HepG2 (cell line): Measurements from ENCODE around the gene ZNF396. TPM values are rescaled to one million over a fixed set of nuclear protein-coding genes. Genes with fewer than 3 reads are reported as not detected.

Source experiments
- ATAC-seq: fragments of 200-7000 bp; cut with Tn5 transposase; 3 replicates; pipeline ENCODE4 v1.9.1; 2020; ENCODE audit warnings: mild to moderate bottlenecking, moderate library complexity
- BruUV-seq: library from RNA; stranded (reverse); fragments of 400-500 nt; replicated peaks from 2 replicates; lab custom pipeline; 2021; lab: Mats Ljungman, UMichigan
- CTCF ChIA-PET: fragments of 300-600 bp; formaldehyde crosslinking; extraction: SDS; loops from one replicate; lab custom pipeline; 2021; ENCODE audit warnings: low total read pairs, inconsistent platforms, low intra/inter-chr PET ratio; lab: Yijun Ruan, JAX
- POLR2A ChIA-PET: fragments of 350-600 bp; sonication (Branson Sonifier 250); formaldehyde crosslinking; loops from one replicate; lab custom pipeline; 2020; ENCODE audit warnings: antibody characterized with exemption, inconsistent platforms; lab: Yijun Ruan, JAX
- DNase-seq: peaks from one replicate; pipeline ENCODE4 v3.0.0-alpha.2; 2015; ENCODE audit warnings: low spot score
- FAIRE-seq: peaks from 3 replicates; lab custom pipeline; 2011; peaks lifted over from hg19 to GRCh38; lab: Jason Lieb, UNC
- H2AFZ ChIP-seq: one replicate; pipeline ENCODE4 v1.6.1; 2011; ENCODE audit warnings: low read length, inconsistent platforms
- H3K27ac ChIP-seq: fragments of 300-600 bp; 3 replicates; pipeline ENCODE4 v1.8.0; 2011; ENCODE audit warnings: mixed run types, mild to moderate bottlenecking, mixed read lengths, low read length, inconsistent platforms; ENCODE audit not compliant: insufficient read depth; ENCODE audit errors: extremely low read length
- H3K27me3 ChIP-seq, 2 experiments: fragments of 200-600 bp in 1 of 2; 2 replicates in 1 of 2; 3 replicates in 1 of 2; pipeline versions ENCODE4 v1.6.0 to v1.8.0; 2011; ENCODE audit warnings: low read length in 2 of 2, mild to moderate bottlenecking in 2 of 2, moderate library complexity in 2 of 2, inconsistent platforms in 1 of 2; ENCODE audit not compliant: insufficient read depth in 2 of 2, control insufficient read depth in 1 of 2
- H3K36me3 ChIP-seq, 2 experiments: fragments of 200-600 bp in 1 of 2; replicated peaks in 1 of 2; 2 replicates in 1 of 2; 3 replicates in 1 of 2; pipeline versions ENCODE4 v1.5.1 to v1.8.0; 2011; ENCODE audit warnings: low read length in 2 of 2, inconsistent platforms in 1 of 2; ENCODE audit not compliant: insufficient read depth in 2 of 2, control insufficient read depth in 1 of 2
- H3K4me1 ChIP-seq: 2 replicates; pipeline ENCODE4 v1.5.1; 2012; ENCODE audit warnings: low read length, inconsistent platforms; ENCODE audit not compliant: insufficient read depth
- H3K4me2 ChIP-seq: 2 replicates; pipeline ENCODE4 v1.6.0; 2011; ENCODE audit warnings: low read depth, low read length, inconsistent platforms
- H3K4me3 ChIP-seq, 3 experiments: fragments of 200-600 bp in 1 of 3; sonication (generic), shearing (Covaris generic) in 1 of 3; replicated peaks in 1 of 3; 2 replicates each; pipeline ENCODE4 v1.5.1; 2011 to 2016; ENCODE audit warnings: low read length in 3 of 3, inconsistent platforms in 2 of 3, low read depth in 2 of 3, mild to moderate bottlenecking in 2 of 3, control low read depth in 1 of 3, mixed read lengths in 1 of 3; ENCODE audit not compliant: insufficient read depth in 1 of 3
- H3K79me2 ChIP-seq: one replicate; pipeline ENCODE4 v1.6.1; 2011; ENCODE audit warnings: low read length, inconsistent platforms; ENCODE audit not compliant: insufficient read depth
- H3K9ac ChIP-seq: 2 replicates; pipeline ENCODE4 v1.6.0; 2011; ENCODE audit warnings: mild to moderate bottlenecking, low read depth, low read length, inconsistent platforms; ENCODE audit not compliant: insufficient read depth
- H3K9me3 ChIP-seq: 2 replicates; pipeline ENCODE4 v1.5.1; 2012; ENCODE audit warnings: mild to moderate bottlenecking, low read length
- H4K20me1 ChIP-seq: 2 replicates; pipeline ENCODE4 v1.6.0; 2011; ENCODE audit warnings: inconsistent platforms, mild to moderate bottlenecking, low read length, moderate library complexity; ENCODE audit not compliant: insufficient read depth
- MAFF ChIP-seq: IDR thresholded peaks from 2 replicates; pipeline ENCODE4 v1.6.1; 2011; ENCODE audit warnings: low read depth, low read length, improper control_type of control experiment
- MAFK ChIP-seq, 2 experiments: IDR thresholded peaks in 1 of 2; conservative IDR thresholded peaks in 1 of 2; 2 replicates each; pipeline ENCODE4 v1.6.1; 2011; ENCODE audit warnings: improper control_type of control experiment in 2 of 2, low read length in 2 of 2
- MBD4 ChIP-seq: IDR thresholded peaks from 2 replicates; pipeline ENCODE4 v1.6.1; 2012; ENCODE audit warnings: low read length, inconsistent platforms, borderline replicate concordance
- REL ChIP-seq: sonication (generic); formaldehyde crosslinking; conservative IDR thresholded peaks from 2 replicates; pipeline ENCODE4 v1.8.0; 2022; ENCODE audit warnings: mild to moderate bottlenecking, missing genetic modification reagents, moderate library complexity
- ZNF280D ChIP-seq: sonication (generic); formaldehyde crosslinking; IDR thresholded peaks from 2 replicates; pipeline ENCODE4 v1.5.1; 2020; ENCODE audit warnings: mild to moderate bottlenecking, missing genetic modification reagents
- ZNF354B ChIP-seq: sonication (generic); formaldehyde crosslinking; IDR thresholded peaks from 2 replicates; pipeline ENCODE4 v1.8.0; 2022; ENCODE audit warnings: mild to moderate bottlenecking, missing genetic modification reagents
- WGBS: methylation state at CpG from one replicate; pipeline ENCODE4 v1.1.6; 2017; ENCODE audit warnings: low lambda C conversion rate; 5-methylcytosine and 5-hydroxymethylcytosine counted together
- in situ Hi-C: cut with HindIII; loops from 2 replicates; pipeline ENCODE4 v1.10.0; 2017; ENCODE audit warnings: low pct_unique_long_range_greater_than_20kb; ENCODE audit not compliant: extremely low pct_ligation_motif_present
- intact Hi-C: fragments of 100-400 bp; cut with micrococcal nuclease; formaldehyde crosslinking; loops from one replicate; pipeline ENCODE4 v1.10.0; 2022; ENCODE audit not compliant: unreplicated experiment
- polyA plus RNA-seq, 8 experiments: library from polyadenylated mRNA; depleted of rRNA in 3 of 8; stranded (reverse) in 7 of 8; unstranded in 1 of 8; fragments of >200 nt; fragmentation: Illumina TruSeq in 4 of 8; extraction: Trizol in 4 of 8; gene quantifications; 2 replicates each; pipeline versions ENCODE4 v1.2.1 to v1.2.3, GENCODE V29; 2011 to 2016; ENCODE audit warnings: low read depth in 4 of 8, missing spikeins in 1 of 8, mixed read lengths in 1 of 8; ENCODE audit not compliant: insufficient read depth in 1 of 8
- total RNA-seq, 5 experiments: library from RNA; depleted of rRNA; stranded (reverse); fragments of >200 nt; fragmentation: Illumina TruSeq; extraction: Trizol; gene quantifications; 2 replicates each; pipeline ENCODE4 v1.2.3, GENCODE V29; 2016; ENCODE audit warnings: low read depth in 1 of 5

Gene ZNF396
- total and polyA plus RNA-seq, 2 of the 13 experiments (the other 11 are each of a cell fraction or from before 2014, with no cell fraction given): 0.25 to 0.75 TPM

DNA sequence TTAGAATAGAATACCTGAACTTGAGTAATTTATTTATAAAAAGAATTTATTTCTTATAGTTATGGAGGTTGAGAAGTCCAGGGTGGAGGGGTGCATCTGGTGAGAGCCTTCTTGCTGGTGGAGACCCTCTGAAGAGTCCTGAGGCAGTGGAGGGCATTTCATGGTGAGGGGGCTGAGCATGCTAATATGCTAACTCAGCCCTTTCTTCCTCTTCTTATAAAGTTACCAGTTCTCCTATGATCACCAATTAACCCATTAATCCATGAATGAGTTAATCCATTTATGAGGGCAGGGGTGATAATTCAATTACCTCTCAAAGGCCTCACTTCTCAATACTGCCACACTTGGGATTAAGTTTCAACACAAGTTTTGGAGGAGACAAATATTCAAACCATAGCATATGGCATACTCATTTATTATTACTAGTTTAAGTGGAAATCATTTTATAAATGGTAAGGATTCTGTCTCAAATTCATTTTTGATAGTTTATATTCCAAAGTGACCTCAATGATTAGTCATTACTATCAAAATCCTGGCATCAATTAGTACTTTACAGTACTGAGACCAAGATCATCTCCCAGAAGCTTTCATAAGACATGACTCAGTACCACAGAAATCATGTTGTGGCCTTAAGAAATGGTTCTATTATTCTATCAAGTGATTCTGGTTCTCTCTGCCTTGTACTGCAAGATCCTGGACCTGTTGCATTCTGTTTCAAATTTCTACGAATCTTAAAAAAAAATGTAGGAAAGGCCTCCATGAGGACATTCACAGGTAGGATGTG, 5.5 kb downstream of the ZNF396 start:
- no peaks in the 10 kb centered on the region for H4K20me1 ChIP-seq
- H3K79me2 ChIP-seq: no peaks in the 10 kb centered on the region
- no peak for ATAC-seq
- H3K4me3 ChIP-seq: no peak overlapping the region
- DNase-seq: no peak
- POLR2A ChIA-PET: no interaction called here
- H3K27ac ChIP-seq: no peak overlapping the region
- in situ Hi-C loops (no loop called here), intact Hi-C loops (no loop called here)
- no peak overlapping the region for H3K4me2 ChIP-seq
- CTCF ChIA-PET: no interaction called here
- WGBS: 67% methylated on average over 1 of the region's 1 CpG
- no peaks in the 10 kb centered on the region for H3K27me3 ChIP-seq
- TF ChIP-seq REL (CRISPR knock-in tag) (no peak), MAFF (peak; percentile 65), MAFK (conservative IDR thresholded peaks at IDR 0.05 in 1 of 2, IDR thresholded peaks at IDR 0.05 in 1 of 2; ENCODE audit: low read length in 2 of 2) (peak; percentile 59 to 83), MBD4 (no peak)
- no TSS peak for BruUV-seq
- no peak overlapping the region for H3K9ac ChIP-seq
- H3K9me3 ChIP-seq: no peaks in the 10 kb centered on the region
- H3K4me1 ChIP-seq: peaks cover 15% of the 10 kb centered on the region
- no peaks in the 10 kb centered on the region for H3K36me3 ChIP-seq
- FAIRE-seq: no peak
- no peak overlapping the region for H2AFZ ChIP-seq

DNA sequence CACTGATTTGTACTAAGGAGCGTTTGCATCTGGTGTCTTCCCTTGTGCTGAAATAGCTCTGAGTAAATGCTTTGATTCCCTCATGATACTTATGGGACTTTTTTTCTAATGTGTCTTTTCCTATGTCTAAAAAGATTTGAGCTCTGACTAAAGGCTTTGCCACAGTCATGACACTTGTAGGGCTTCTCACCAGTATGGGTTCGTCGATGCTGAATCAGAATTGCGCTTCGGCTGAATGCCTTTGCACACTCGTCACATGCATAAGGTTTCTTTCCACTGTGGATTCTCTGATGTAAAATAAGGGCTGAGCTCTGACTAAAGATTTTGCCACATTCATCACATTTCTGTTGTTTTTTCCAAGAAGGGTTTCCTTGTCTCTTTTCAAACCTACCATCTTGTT, 8.0 kb downstream of the ZNF396 start:
- intact Hi-C loops: no loop called here
- no peak overlapping the region for H3K4me3 ChIP-seq
- H3K27me3 ChIP-seq: no peaks in the 10 kb centered on the region
- ATAC-seq (no peak), DNase-seq (no peak), FAIRE-seq (no peak)
- POLR2A ChIA-PET: no interaction called here
- no peak overlapping the region for H2AFZ ChIP-seq
- in situ Hi-C loops: no loop called here
- peaks cover 34% of the 10 kb centered on the region for H3K4me1 ChIP-seq
- H3K4me2 ChIP-seq: no peak overlapping the region
- 96% methylated on average over 6 of the region's 6 CpGs for WGBS
- H3K9me3 ChIP-seq: no peaks in the 10 kb centered on the region
- BruUV-seq: no TSS peak
- no peak overlapping the region for H3K9ac ChIP-seq
- no peaks in the 10 kb centered on the region for H4K20me1 ChIP-seq
- CTCF ChIA-PET: no interaction called here
- TF ChIP-seq ZNF280D (CRISPR knock-in tag): no peak
- no peak for TF ChIP-seq ZNF354B (CRISPR knock-in tag)
- H3K79me2 ChIP-seq: no peaks in the 10 kb centered on the region
- no peaks in the 10 kb centered on the region for H3K36me3 ChIP-seq
- H3K27ac ChIP-seq: no peak overlapping the region
